Raji (cell line): Measurements from ENCODE around the gene DENND1C.

Source experiments
- POLR2A ChIP-seq: IDR thresholded peaks from 2 replicates; pipeline ENCODE4 v1.6.1; 2011; ENCODE audit warnings: low read depth, low read length, control low read depth; ENCODE audit not compliant: insufficient read depth

Gene DENND1C

DNA sequence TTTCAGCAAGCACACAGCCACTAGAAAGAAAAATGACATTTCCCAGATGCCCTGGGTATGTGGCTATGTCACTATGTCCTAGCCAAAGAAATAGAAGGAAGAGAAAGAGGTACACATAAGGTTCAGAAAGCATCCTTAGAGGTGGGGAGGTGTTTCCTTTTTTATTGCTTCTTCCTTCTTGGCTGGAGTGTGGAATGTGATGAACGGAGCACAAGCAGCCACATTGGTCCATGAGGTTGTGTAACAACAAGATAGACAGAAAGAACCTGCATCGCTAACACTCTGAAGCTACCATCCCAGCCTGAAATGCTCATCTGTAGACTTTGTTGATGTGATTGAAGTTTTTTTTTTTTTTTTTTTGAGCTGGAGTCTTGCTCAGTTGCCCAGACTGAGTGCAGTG, 28.7 kb downstream of the DENND1C start:
- no peak for TF ChIP-seq POLR2A

DNA sequence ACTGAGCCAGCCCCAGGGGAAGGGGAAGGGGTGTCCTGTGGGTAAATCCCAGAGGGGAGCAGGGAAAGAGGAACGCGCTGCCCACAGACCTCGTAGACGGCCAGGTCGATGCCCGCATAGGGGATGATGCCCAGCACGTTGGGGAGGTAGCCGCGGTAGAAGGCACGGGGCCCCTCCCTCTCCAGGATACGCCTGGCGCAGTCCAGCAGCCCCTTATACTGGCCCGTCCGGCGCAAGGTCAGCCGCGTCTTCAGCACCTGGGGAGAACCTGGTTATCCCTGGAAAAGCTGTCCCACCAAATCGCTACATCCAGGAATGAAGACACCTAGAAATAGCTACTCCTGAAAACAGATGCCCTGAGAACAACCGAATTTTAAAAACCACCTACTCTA, 29.4 kb downstream of the DENND1C start:
- TF ChIP-seq POLR2A: no peak

GRCh38 chr19:6451583-6452222, 29.9 kb downstream of the DENND1C start:
- TF ChIP-seq POLR2A: no peak

DNA sequence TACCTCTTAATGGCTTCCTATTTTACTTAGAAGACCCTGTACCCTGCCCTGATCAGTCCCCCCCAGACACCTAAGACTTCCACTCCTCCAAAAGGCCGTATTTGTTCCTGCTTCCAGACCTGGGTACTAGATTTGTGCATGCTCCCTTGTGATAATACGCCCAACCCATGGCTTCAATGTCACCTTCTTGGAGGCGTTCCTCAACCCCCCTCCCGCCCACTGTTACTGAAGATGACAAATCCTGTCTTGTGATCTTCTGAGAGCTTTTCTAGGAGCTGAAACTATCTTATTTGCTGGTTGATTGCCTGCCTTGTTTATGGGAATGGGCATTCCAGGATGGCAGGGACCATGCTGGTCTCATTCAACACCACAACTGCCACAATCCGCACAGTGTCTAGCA, 31.4 kb downstream of the DENND1C start:
- no peak for TF ChIP-seq POLR2A

GRCh38 chr19:6448045-6448444, 33.5 kb downstream of the DENND1C start:
- TF ChIP-seq POLR2A: no peak

- no peak for TF ChIP-seq POLR2A
These were observed 35.1 kb downstream of the DENND1C start for GRCh38 chr19:6446452-6446851.

DNA sequence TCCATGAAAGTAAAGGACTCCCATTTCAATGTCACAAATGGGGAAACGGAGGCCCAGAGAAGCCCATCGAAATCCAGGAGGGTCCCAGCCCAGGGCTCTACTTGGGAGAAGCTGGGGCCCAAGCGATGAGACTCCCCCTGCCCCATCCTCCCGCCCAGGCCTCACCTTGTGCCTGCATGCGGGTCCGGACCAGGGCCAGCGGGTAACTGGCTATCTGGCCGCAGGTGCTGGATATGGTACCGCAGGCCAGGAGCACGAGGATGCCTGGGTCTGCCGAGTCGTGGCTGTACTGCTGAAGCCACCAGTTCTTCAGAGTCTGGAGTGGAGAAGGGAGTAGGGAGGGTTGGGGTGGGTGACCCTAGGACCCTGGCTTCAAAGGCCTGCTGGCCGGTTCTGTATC, 37.6 kb downstream of the DENND1C start:
- no peak for TF ChIP-seq POLR2A

- no peak for TF ChIP-seq POLR2A
These were observed 39.4 kb downstream of the DENND1C start for GRCh38 chr19:6442087-6442688.

GRCh38 chr19:6440905-6441304, 40.7 kb downstream of the DENND1C start:
- TF ChIP-seq POLR2A: no peak

GRCh38 chr19:6439743-6440142, 41.8 kb downstream of the DENND1C start:
- TF ChIP-seq POLR2A: no peak

- no peak for TF ChIP-seq POLR2A
These were observed 47.9 kb downstream of the DENND1C start, which contains the start of gene SLC25A41 for GRCh38 chr19:6433663-6434062. TSS of gene SLC25A41 (minus strand) at chr19:6433763. CDS start at chr19:6433693, 70 bp downstream.

GRCh38 chr19:6433165-6433564, 48.4 kb downstream of the DENND1C start:
- TF ChIP-seq POLR2A: no peak

GRCh38 chr19:6431891-6432290, 49.7 kb downstream of the DENND1C start:
- no peak for TF ChIP-seq POLR2A

GRCh38 chr19:6429419-6430221, 52.0 kb downstream of the DENND1C start:
- no peak for TF ChIP-seq POLR2A

GRCh38 chr19:6427131-6427530, 54.5 kb downstream of the DENND1C start:
- no peak for TF ChIP-seq POLR2A
